Prostate gland (tissue), 2 donors: ENCODE results near the gene SMG6.

ENCODE experiments used
- CTCF ChIP-seq, 4 experiments: fragments of 200-600 bp in 2 of 4; fragments of 450-650 bp in 2 of 4; sonication (generic) in 2 of 4; IDR thresholded peaks; 1 replicate in 3 of 4; 2 replicates in 1 of 4; pipeline ENCODE4 v1.5.1; 2016 to 2019; ENCODE audit warnings: antibody characterized with exemption in 4 of 4, mild to moderate bottlenecking in 2 of 4, moderate library complexity in 2 of 4
- POLR2A ChIP-seq: fragments of 450-650 bp; IDR thresholded peaks from one replicate; pipeline ENCODE4 v1.6.1; 2016; ENCODE audit warnings: antibody characterized with exemption, mild to moderate bottlenecking

- TF ChIP-seq CTCF (IDR thresholded peaks at IDR 0.05) (no peak), POLR2A (no peak)
Measured at GRCh38 chr17:2064147-2064489, 239.5 kb downstream of the SMG6 start.
